ENCODE results near the gene LZTR1.
A peak's percentile ranks its signal among the peaks of the same experiment; 100 is the strongest.
"Not testable (repeated sequence)": the region's sequence is repeated elsewhere in the genome, so short reads cannot be mapped to it uniquely, and the experiment has no call there.

The LZTR1 gene
- total RNA-seq = 14.0 to 23.1 reads per million in 2 donors

DNA sequence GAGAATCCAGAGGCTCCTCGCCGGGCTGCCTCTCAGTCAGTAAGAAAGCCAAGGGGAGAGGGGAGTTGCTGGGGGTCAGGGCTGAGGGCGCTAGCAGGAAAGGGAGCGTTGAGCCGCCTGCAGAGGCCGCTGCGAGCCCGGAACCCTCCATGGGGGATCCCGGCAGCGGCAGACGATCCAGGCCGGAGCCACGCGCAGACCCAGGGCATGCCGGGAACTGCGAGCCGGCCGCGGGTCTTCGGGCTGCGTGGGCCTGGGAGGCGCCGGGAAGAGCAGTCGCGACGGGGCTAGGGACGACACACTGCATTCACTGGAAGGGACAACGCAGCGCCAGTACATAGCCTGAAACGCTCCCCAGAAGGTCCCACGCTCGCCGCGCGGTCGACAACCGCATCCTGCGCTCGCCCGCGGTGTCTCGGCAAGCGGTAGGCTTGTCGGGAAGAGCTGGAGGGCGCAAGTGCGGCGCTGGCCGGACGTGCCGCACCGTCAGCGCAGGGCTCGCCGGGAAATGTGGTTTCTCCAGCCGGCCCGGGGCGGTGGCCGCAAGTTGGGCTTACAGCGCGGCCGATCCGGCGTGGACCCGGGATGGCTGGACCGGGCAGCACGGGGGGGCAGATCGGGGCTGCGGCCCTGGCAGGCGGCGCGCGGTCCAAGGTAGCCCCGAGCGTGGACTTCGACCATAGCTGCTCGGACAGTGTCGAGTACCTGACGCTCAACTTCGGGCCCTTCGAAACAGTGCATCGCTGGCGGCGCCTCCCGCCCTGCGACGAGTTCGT lies at the start of gene LZTR1:
Gene LZTR1 (plus strand): TSS at position 511 of the 776 bp plus-strand sequence. CDS start 75 bp downstream, at position 586.
- peak; percentile 25 to 80 (median 54) for DNase-seq

DNA sequence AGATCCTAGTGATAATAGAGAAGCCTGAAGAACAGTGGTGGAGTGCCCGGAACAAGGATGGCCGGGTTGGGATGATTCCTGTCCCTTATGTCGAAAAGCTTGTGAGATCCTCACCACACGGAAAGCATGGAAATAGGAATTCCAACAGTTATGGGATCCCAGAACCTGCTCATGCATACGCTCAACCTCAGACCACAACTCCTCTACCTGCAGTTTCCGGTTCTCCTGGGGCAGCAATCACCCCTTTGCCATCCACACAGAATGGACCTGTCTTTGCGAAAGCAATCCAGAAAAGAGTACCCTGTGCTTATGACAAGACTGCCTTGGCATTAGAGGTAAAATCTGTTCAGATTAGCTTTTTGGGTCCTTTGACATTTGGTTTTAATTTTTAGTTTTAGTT lies 48.2 kb upstream of the LZTR1 start:
- DNase-seq = no peak

DNA sequence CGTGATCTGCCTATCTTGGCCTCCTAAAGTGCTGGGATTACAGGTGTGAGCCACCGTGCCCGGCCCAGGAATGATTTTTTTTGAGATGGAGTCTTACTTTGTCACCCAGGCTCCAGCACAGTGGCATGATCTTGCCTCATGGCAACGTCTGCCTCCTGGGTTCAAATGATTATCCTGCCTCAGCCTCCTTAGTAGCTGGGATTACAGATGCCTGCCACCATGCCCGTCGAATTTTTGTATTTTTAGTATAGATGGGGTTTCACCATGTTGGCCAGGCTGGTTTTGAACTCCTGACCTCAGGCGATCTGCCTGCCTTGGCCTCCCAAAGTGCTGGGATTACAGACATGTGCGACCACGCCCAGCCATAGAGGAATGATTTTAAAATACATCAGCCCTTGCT lies 47.0 kb upstream of the LZTR1 start:
- DNase-seq = not testable (repeated sequence)

DNA sequence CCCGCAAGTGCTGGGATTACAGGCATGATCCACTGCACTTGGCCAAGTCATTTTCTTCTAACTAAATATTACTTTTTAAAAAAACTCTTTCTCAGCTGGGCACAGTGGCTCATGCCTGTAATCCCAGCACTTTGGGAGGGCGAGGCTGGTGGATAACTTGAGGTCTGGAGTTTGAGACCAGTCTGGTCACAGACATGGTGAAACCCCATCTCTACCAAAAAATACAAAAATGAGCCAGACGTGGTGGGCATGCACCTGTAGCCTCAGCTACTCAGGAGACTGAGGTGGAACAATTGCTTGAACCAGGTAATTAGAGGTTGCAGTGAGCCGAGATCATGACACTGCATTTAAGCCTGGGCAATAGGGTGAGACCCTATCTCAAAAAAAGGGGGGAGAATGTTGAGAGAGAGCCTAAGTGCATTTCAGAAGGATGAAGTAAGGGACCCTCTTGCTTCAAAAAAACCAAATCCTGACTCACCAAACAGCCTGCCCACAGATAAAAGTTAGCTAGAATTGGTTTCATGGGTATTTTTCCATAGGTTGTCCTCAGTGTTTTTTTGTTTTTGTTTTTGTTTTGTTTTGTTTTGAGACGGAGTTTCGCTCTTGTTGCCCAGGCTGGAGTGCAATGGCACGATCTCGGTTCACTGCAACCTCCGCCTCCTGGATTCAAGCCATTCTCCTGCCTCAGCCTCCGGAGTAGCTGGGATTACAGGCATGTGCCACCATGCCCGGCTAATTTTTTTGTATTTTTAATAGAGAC lies 46.1 kb upstream of the LZTR1 start:
- not testable (repeated sequence) for DNase-seq

DNA sequence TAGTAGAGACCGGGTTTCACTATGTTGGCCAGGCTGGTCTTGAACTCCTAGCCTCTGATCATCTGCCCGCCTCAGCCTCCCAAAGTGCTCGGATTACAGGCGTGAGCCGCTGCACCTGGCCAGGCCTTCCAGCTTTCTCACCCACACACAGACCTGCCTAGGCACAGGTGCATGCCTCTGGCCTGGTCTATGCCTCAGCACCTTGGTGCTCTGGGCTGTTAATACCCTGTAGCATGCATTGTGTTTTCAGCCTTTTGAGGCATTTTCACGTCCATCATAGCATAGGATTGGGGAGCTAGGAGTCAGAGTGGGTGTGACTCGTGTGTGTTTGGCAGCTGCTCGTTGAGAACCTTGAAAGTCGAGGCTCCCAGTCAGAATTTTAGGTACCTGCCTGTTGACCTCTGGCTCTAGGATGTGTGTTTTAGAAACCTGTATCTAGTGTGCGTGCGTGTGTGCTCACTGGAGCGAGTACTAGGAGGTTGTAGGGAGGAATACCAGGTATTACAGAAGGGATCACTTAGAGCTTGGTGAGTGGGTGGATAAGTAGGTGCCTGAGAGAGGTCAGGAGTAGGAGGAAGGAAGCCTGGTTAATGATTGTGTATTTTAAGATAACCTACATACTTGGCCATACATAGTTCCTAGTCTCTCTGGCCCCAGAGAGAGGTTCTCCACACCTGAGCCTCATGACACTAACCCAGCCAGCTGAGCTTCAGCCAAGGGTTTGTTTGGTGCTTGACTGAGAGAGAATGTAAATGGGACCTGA lies 44.9 kb upstream of the LZTR1 start:
- DNase-seq = no peak

DNA sequence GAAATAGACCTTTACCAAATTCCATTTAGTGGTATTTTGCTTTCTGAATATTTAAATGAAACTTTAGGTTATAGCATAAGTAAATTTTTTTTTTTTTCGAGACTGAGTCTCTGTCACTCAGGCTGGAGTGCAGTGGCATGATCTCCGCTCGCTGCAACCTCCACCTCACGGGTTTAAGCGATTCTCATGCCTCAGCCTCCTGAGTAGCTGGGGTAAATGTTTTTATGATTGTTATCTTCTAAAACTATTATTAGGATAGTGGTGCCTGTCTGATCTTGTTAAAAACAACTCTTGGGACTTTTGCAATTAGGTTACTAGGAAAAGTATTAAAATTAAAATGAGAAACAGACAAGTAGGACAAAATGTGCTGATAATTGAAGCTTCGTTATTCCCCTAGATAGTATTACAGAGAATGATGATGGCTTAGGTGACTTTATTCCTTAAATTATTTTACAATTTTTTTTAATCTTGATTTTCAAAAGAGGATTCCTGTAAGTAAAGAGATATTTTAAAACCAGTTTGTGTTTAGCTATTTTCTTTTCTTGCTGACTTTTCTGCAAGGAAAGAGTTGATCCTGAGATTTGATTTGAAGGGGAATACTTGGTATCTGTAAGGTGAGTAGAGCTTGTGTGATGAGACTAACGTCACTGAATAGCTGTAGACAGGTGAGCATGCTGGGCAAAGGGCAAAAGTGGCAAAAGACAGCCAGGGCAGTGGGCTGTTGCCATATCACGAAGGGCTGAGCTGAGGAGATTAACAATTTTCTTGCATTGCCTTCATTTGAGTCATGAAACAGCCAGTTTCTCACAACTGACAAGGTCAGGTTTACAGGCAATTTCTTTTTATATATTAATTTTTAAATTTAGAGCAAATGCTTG lies 44.1 kb upstream of the LZTR1 start:
- DNase-seq = no peak

DNA sequence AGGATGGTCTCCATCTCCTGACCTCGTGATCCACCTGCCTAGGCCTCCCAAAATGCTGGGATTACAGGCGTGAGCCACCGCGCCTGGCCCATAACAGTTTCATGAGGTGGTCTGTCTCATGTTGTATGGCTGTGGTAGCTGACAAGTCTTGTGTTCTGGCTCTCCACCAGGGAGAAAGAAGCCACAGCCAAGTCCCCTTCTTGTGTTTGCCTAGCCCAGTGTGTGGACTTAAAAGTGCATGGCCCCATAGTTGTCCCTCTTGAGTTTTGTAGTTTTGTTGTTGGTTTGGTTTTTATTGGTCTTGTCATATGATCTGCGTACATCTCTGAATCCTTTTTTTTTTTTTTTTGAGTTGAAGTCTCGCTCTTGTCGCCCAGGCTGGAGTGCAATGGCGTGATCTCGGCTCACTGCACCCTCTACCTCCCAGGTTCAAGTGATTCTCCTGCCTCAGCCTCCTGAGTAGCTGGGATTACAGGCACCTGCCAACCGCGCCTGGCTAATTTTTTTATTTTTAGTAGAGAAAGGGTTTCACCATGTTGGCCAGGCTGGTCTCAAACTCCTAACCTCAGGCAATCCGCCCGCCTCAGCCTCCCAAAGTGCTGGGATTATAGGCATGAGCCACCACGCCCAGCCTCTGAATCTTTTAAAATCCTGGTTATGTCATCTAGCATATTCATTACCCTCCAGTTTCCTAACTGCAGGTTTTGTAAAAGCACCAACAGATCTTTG lies 42.5 kb upstream of the LZTR1 start:
- DNase-seq = not testable (repeated sequence)

DNA sequence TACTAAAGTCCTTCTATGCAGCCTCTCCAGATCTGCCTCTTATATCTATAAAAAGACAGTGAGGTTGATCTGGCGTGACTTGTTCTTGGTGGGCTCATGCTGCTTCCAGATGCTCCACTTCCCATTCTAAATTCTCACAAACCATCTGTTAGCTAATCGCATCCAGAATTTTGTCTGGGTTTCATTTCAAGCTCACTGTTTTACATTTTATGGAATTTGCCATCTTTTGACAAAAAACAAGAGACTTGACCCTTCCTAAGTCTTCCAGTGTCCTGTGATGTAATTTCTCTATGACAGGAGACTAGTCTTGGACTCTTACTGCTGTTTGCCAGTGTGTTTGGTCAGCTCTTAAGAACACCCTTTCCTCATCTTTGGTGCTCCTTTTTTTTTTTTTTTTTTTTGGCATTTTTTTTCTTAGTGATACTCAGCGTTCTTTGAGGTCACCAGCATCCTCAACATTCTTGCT lies 41.9 kb upstream of the LZTR1 start:
- no peak for DNase-seq

DNA sequence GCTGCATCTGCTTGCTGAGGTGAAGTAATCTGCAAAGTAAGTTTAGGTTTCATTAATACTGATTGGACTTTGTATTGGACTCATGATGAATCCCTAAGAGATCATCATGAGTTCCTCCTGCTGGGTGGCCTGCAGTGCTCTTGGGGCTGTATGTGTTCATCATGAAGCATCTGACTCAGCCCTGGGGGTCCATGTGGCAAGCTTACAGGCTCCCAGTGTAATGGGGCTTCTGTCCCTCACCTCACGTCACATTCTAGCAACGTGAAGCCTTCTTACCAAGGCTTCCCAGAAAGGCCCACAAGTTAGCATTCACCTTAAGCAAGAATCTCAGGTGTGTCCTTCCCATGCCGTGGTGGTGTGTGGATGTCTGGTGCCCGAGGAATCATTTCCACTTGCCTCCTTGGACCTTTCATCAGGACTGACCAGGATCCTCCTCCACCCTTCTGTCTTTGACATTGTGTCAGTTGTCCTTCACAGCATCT lies 41.2 kb upstream of the LZTR1 start:
- no peak for DNase-seq

DNA sequence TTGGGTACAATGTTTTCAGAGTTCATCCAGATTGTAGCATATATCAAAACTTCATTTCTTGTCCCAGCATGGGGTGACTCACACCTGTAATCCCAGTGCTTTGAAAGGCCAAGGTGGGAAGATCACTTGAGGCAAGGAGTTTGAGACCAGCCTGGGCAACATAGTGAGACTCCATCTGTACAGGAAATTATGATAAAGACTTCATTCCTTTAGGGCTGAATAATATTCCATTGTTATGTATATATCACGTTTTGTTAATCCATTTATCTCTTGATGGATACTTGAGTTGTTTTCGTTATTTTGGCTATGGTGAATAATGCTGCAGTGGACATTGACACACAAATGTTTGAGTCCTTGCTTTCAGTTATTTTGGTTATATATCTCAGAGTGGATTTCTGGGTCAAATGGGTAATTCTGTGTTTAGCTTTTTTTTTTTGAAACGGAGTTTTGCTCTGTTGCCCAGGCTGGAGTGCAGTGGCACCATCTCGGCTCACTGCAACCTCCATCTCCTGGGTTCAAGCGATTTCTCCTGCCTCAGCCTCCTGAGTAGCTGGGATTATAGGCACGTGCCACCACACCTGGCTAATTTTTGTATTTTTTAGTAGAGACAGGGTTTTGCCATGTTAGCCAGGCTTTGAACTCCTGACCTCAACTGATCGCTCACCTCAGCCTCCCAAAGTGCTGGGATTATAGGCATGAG lies 39.7 kb upstream of the LZTR1 start:
- not testable (repeated sequence) for DNase-seq

DNA sequence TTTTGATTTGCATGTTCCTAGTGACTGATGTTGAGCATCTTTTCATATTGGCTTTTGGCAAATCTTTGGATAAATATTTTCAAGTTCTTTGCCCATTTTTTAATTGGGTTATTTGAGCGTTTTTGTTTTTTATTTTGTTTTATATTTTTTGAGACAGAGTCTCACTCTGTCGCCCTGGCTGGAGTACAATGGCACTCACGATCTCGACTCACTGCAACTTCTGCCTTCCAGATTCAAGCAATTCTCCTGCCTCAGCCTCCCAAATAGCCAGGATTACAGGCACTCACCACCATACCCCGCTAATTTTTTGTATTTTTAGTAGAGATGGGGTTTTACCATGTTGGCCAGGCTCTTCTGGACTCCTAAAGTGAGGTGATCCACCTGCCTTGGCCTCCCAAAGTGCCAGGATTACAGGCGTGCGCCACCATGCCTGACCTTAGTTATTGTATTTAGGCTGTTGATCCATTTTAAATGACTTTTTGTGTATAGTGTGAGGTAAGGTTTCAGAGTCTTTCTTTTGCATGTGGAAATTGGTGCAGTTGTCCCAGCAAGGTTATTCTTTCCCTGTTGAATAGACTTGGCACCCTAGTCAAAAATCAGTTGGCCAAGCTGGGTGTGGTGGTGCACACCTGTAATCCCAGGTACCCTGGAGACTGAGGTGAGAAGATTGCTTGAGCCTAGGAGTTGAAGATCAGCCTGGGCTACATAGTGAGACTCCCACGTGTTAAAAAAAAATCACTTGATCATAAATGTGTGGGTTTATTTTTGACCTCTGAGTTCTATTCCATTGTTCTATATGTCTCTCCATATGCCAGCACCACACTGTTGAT lies 38.8 kb upstream of the LZTR1 start:
- DNase-seq = no peak

DNA sequence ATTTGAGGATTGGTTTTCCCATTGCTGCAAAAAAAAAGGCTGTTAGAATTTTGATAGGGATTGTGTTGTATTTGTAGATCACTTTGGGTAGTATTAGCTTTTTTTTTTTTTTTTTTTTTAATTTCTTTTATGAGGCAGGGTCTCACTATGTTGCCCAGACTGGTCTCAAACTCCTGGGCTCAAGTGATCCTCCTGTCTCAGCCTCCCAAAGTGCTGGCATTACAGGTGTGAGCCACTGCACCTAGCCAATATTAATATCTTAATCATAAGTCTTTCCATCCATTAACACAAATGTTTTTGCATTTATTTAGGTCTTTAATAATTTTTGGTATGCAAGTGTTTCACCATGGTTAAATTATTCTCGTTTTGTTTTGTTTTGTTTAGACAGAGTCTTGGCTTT lies 38.1 kb upstream of the LZTR1 start:
- no peak for DNase-seq

DNA sequence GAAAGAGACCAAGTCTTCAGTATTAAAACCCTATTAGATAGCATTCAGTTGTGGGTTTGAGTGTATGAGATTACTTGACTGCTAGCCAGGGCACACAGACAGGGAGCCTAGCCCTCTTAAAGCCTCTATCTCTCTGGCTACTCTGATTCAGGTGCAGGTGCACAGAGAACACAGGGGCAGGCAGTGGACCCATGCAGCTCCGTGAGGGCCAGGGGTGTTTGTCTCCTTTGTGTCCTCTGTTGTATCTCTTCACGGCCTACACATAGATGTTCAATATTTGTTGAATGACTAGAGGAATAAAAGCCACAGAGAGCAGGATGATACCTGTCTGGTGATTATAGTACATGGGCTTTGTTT lies 36.5 kb upstream of the LZTR1 start:
- DNase-seq = no peak

DNA sequence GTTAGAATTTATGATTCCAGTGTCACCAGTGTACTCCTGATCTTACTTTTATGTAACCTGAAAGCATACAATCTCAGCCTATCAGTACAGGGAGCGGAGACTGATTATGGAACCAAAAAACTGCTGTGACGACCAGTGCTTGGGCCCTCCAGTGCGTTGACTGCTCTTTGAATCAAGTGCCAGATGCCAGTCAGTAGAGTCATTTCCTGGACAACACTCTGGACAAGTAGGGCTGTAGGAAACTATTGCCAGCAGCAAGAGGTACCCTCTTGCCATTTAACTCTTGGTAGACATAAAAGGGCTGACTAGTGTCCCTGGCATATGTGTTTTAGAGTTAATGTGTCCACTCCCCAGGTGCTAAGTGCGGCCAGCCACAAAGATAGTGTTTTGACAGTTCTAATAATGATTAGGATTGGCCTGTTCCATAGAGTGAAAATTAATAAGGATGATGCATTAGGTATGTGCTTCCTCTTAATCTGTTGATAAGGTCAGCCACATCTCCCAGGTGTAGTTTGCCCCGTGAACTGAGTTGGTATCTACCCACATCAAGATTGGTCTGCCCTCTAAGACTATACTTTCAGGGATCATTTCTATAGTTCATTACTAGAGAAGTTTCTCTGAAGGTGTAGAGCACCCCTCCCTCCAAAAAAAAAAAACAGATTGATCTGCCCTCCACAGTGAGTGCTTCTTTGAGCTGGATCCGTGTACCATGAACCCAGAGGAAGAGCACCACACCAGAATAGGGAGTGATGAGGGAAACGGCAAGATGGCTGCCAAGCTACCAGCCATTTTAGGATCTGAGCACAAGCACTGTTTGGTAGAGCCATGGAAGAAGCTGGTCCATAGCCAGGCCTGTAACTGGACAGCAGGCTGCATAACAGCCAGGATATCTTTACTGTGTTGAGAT lies 35.8 kb upstream of the LZTR1 start:
- DNase-seq = no peak

DNA sequence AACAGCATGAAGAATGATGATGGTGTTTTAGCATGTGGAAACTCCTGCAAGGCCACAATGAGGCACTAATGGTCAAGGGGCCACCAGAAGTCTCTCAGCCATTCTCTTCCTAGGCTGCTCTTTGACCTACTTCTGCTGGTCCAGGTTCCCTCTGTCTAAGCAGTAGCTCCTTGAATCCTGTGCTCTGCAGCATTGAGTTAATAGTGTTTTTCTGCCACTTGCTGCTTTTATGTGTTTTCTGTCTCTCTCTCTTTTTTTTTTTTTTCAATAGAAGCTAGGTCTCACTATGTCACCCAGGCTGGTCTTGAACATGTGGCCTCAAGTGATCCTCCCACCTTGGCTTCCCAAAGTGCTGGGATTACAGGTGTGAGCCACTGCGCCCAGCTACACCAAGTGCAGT lies 35.1 kb upstream of the LZTR1 start:
- DNase-seq = no peak

DNA sequence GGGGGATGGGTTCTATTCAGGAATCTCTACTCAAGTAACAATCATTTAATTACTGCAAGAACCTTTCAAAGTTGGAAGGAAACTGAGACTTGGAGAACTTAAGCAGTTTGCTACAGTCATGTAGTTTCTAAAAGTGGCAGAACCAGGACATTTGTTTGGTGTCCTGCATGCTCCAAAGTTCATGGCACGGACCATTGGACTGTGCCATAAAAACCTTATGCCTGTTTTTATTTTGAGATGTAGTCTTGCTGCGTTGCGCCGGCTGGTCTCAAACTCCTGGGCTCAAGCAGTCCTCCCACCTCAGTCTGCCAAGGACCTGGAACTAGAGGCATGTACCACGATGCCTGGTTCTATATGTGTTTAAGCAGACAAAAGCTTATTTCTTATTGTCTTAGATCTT lies 33.6 kb upstream of the LZTR1 start:
- no peak for DNase-seq

DNA sequence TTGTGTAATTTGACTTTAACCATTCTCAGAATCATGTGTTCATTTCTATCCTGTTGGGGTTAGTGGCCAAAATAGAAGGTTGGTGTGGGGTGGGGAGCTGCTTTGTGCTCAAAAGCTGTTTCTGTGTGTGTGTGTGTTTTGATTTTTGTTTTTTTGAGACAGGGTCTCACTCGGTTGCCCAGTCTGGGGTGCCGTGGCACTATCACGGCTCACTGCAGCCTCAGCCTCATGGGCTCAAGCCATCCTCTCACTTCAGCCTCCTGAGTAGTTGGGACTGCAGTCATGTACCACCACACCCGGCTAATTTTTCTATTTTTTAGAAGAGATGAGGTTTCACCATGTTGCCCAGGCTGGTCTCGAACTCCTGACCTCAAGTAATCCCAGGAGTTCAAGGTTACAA lies 33.1 kb upstream of the LZTR1 start:
- no peak for DNase-seq

DNA sequence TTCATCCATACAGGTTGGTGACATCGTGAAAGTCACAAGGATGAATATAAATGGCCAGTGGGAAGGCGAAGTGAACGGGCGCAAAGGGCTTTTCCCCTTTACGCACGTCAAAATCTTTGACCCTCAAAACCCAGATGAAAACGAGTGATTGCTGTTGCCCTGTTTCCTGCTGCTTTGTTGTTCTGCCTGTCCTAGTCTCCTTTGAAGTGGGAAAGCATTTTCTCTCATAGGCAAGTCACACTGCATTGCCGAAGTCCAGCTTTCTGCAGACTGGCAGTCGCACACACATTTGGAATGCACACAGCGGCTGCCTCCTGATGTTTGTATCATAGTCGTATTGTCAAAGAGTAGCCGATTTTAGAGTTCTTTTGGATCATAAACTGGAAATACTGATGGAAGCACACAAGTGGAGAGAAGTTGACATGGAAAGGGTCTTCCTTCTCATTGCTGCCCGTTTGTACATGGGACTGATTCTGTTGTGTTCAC lies 32.4 kb upstream of the LZTR1 start:
- no peak for DNase-seq

All from T-helper 2 cell (primary cell).